ENCODE data around the gene LYZL4. TPM values are rescaled to one million over a fixed set of nuclear protein-coding genes. Genes with fewer than 3 reads are reported as not detected.

Gene LYZL4
- total RNA-seq, 4 donors from 2014 or later: not detected

DNA sequence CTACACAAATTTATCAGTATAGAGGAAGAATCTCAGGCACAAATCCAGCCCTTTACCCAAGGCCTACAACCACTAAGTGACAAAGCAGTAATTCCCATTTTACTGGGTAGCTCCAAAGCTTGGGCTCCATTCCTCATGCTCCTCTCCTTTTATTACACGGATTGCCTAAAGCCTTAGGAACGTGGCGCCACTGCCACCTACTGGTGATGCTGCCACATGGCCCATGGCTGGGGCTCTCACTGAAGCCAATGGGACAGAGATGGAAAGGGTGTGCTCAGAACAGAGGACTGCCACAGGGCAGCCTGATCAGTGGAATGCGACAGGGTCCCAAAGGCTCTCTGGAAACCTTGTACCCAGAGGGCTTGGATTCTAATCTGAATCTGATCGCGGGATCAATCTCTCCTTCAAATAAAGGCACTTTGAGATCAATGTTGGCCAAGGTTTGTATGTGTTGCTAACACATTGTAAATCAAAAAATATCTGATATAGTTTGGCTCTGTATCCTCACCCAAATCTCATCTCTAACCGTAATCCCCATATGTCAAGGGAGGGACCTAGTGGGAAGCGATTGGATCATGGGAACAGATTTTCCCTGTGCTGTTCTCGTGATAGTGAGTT lies 33.5 kb upstream of the LYZL4 start:
- TF ChIP-seq POLR2AphosphoS5 (IDR thresholded peaks at IDR 0.05): no peak
- TF ChIP-seq, protein P1, sequence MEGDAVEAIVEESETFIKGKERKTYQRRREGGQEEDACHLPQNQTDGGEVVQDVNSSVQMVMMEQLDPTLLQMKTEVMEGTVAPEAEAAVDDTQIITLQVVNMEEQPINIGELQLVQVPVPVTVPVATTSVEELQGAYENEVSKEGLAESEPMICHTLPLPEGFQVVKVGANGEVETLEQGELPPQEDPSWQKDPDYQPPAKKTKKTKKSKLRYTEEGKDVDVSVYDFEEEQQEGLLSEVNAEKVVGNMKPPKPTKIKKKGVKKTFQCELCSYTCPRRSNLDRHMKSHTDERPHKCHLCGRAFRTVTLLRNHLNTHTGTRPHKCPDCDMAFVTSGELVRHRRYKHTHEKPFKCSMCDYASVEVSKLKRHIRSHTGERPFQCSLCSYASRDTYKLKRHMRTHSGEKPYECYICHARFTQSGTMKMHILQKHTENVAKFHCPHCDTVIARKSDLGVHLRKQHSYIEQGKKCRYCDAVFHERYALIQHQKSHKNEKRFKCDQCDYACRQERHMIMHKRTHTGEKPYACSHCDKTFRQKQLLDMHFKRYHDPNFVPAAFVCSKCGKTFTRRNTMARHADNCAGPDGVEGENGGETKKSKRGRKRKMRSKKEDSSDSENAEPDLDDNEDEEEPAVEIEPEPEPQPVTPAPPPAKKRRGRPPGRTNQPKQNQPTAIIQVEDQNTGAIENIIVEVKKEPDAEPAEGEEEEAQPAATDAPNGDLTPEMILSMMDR (IDR thresholded peaks at IDR 0.05): peak; percentile 92 to 98 (median 95)
- Histone ChIP-seq H3K4me1 (no peaks in the 10 kb centered on the region), H3K36me3 (no peaks in the 10 kb centered on the region), H3K9me3 (no peaks in the 10 kb centered on the region), H3K27ac (no peak overlapping the region), H3K27me3 (peaks cover 15% of the 10 kb centered on the region), H3K4me3 (no peak overlapping the region)
- 35 to 49% methylated on average over 5 of the region's 9 CpGs for WGBS, 2 donors (ENCODE audit: low coverage in 1 of 2)
- ATAC-seq: peak; percentile 88

DNA sequence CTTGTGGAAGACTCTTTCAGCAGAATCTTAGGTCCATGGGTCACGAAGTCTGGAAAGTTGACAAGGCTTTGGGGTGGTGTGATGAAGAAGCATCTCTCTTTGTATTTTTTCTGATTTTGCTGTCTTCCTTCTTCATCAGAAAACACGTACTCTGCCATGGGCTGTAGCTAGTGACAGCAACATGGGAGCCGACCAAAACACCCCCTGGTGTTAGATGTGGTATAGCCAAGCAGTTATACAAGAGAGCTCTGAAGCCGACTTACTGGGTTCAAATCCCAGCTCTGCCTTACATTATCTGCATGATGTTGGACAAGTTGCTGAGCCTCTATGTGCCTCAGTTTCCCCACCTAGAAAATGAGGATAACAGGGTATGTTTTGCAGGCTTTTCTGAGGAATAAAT lies 32.9 kb upstream of the LYZL4 start:
- Histone ChIP-seq H3K4me3 (no peak overlapping the region), H3K27me3 (peaks cover 15% of the 10 kb centered on the region), H3K36me3 (no peaks in the 10 kb centered on the region), H3K4me1 (no peaks in the 10 kb centered on the region), H3K9me3 (no peaks in the 10 kb centered on the region), H3K27ac (no peak overlapping the region)
- TF ChIP-seq POLR2AphosphoS5 (IDR thresholded peaks at IDR 0.05): no peak
- TF ChIP-seq POLR2A (IDR thresholded peaks at IDR 0.05): no peak
- TF ChIP-seq, protein P1 (IDR thresholded peaks at IDR 0.05): no peak
- WGBS, 2 donors (ENCODE audit: low coverage in 1 of 2): 46 to 71% methylated on average over 2 to 4 of the region's 4 CpGs
- no peak for ATAC-seq

DNA sequence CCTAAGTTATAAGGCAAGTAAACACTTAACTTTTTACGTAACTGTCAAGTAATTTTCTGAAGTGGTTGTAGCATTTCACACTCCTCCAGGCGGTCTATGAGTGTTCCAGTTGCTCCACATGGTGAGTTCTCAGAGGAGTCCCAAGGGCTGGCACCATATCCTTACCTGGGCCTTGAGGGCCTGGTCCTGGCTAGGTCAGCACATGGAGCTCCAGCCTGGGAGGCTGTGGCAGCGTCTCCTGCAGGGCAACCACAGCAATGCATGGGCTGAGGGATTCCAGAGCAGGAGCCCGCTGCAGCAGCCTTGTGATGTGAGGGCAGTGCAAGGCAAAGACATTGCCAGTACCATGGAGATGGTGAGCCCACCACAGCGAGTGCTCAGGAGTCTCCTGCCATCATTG lies 32.2 kb upstream of the LYZL4 start:
- TF ChIP-seq POLR2AphosphoS5 (IDR thresholded peaks at IDR 0.05) (no peak), POLR2A (IDR thresholded peaks at IDR 0.05) (no peak), EP300 (IDR thresholded peaks at IDR 0.05) (no peak)
- TF ChIP-seq, protein P1 (IDR thresholded peaks at IDR 0.05): no peak
- Histone ChIP-seq H3K27me3 (peaks cover 15% of the 10 kb centered on the region), H3K4me1 (no peaks in the 10 kb centered on the region), H3K36me3 (no peaks in the 10 kb centered on the region), H3K27ac (no peak overlapping the region), H3K9me3 (no peaks in the 10 kb centered on the region), H3K4me3 (no peak overlapping the region)
- 90 to 96% methylated on average over 2 of the region's 5 CpGs for WGBS, 2 donors (ENCODE audit: low coverage in 1 of 2)
- ATAC-seq: no peak

GRCh38 chr3:42441791-42442190 lies 31.4 kb upstream of the LYZL4 start:
- Histone ChIP-seq H3K4me3 (no peak overlapping the region), H3K9me3 (no peaks in the 10 kb centered on the region), H3K4me1 (no peaks in the 10 kb centered on the region), H3K36me3 (no peaks in the 10 kb centered on the region), H3K27me3 (peaks cover 15% of the 10 kb centered on the region), H3K27ac (no peak overlapping the region)
- no peak for ATAC-seq
- 92 to 100% methylated on average over 1 to 2 of the region's 2 CpGs for WGBS, 2 donors (ENCODE audit: low coverage in 1 of 2)
- no peak for TF ChIP-seq POLR2A (IDR thresholded peaks at IDR 0.05)
- TF ChIP-seq, protein P1 (IDR thresholded peaks at IDR 0.05): no peak
- no peak for TF ChIP-seq POLR2AphosphoS5 (IDR thresholded peaks at IDR 0.05)
- no peak for TF ChIP-seq EP300 (IDR thresholded peaks at IDR 0.05)

DNA sequence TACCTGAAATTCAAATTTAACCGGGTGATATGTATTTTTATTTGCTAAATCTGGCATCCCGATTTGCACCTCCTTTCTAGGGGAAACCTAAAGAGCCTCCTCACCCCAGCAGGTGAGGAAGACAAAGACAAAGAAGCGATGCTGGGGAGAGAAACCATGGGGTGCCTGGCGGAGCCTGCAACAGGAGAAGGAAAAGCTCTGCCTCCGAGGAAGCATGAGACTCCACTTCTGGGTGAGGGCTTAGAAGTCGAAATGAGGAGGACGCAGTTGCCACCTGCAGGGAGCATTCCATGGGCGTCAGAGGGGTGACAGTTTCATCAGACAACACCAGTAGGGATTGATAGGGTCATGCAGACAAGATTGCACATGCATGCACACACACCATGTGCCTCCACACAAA lies 30.5 kb upstream of the LYZL4 start:
- H3K36me3 ChIP-seq: no peaks in the 10 kb centered on the region
- H3K27ac ChIP-seq: no peak overlapping the region
- WGBS, 2 donors (ENCODE audit: low coverage in 1 of 2): 24 to 41% methylated on average over 7 to 8 of the region's 8 CpGs
- H3K4me3 ChIP-seq: no peak overlapping the region
- H3K9me3 ChIP-seq: no peaks in the 10 kb centered on the region
- no peak for ATAC-seq
- TF ChIP-seq, protein P1 (IDR thresholded peaks at IDR 0.05): no peak
- TF ChIP-seq POLR2AphosphoS5 (IDR thresholded peaks at IDR 0.05) (no peak), EP300 (IDR thresholded peaks at IDR 0.05) (no peak), POLR2A (IDR thresholded peaks at IDR 0.05) (no peak)
- H3K4me1 ChIP-seq: no peaks in the 10 kb centered on the region
- H3K27me3 ChIP-seq: peaks cover 15% of the 10 kb centered on the region

Data from gastroesophageal sphincter (tissue), 4 donors.